ENCODE data around the gene PYGB.

GRCh38 chr20:25225642-25226432, 22.0 kb upstream of the PYGB start:
- TF ChIP-seq, protein P1, sequence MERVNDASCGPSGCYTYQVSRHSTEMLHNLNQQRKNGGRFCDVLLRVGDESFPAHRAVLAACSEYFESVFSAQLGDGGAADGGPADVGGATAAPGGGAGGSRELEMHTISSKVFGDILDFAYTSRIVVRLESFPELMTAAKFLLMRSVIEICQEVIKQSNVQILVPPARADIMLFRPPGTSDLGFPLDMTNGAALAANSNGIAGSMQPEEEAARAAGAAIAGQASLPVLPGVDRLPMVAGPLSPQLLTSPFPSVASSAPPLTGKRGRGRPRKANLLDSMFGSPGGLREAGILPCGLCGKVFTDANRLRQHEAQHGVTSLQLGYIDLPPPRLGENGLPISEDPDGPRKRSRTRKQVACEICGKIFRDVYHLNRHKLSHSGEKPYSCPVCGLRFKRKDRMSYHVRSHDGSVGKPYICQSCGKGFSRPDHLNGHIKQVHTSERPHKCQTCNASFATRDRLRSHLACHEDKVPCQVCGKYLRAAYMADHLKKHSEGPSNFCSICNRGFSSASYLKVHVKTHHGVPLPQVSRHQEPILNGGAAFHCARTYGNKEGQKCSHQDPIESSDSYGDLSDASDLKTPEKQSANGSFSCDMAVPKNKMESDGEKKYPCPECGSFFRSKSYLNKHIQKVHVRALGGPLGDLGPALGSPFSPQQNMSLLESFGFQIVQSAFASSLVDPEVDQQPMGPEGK (CRISPR knock-in tag; IDR thresholded peaks at IDR 0.05; ENCODE audit: borderline replicate concordance): no peak
- TF ChIP-seq SNAI2 (CRISPR knock-in tag; IDR thresholded peaks at IDR 0.05) (no peak), TSHZ2 (CRISPR knock-in tag; IDR thresholded peaks at IDR 0.05) (no peak), BACH2 (CRISPR knock-in tag; IDR thresholded peaks at IDR 0.05; ENCODE audit: borderline replicate concordance) (no peak), CSDC2 (CRISPR knock-in tag; IDR thresholded peaks at IDR 0.05) (no peak), OSR1 (CRISPR knock-in tag; IDR thresholded peaks at IDR 0.05) (no peak), ZFP30 (CRISPR knock-in tag; IDR thresholded peaks at IDR 0.05) (no peak), RARB (CRISPR knock-in tag; IDR thresholded peaks at IDR 0.05) (no peak), CREB5 (CRISPR knock-in tag; IDR thresholded peaks at IDR 0.05; ENCODE audit: low read depth) (no peak), ARNTL (CRISPR knock-in tag; IDR thresholded peaks at IDR 0.05; ENCODE audit: borderline replicate concordance, low read depth) (no peak), ZNF8 (CRISPR knock-in tag; IDR thresholded peaks at IDR 0.05) (no peak), TOX (CRISPR knock-in tag; IDR thresholded peaks at IDR 0.05; ENCODE audit: borderline replicate concordance) (no peak)
- TF ChIP-seq, protein P2, sequence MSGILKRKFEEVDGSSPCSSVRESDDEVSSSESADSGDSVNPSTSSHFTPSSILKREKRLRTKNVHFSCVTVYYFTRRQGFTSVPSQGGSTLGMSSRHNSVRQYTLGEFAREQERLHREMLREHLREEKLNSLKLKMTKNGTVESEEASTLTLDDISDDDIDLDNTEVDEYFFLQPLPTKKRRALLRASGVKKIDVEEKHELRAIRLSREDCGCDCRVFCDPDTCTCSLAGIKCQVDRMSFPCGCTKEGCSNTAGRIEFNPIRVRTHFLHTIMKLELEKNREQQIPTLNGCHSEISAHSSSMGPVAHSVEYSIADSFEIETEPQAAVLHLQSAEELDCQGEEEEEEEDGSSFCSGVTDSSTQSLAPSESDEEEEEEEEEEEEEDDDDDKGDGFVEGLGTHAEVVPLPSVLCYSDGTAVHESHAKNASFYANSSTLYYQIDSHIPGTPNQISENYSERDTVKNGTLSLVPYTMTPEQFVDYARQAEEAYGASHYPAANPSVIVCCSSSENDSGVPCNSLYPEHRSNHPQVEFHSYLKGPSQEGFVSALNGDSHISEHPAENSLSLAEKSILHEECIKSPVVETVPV (CRISPR knock-in tag; IDR thresholded peaks at IDR 0.05): no peak
- TF ChIP-seq, protein P3, sequence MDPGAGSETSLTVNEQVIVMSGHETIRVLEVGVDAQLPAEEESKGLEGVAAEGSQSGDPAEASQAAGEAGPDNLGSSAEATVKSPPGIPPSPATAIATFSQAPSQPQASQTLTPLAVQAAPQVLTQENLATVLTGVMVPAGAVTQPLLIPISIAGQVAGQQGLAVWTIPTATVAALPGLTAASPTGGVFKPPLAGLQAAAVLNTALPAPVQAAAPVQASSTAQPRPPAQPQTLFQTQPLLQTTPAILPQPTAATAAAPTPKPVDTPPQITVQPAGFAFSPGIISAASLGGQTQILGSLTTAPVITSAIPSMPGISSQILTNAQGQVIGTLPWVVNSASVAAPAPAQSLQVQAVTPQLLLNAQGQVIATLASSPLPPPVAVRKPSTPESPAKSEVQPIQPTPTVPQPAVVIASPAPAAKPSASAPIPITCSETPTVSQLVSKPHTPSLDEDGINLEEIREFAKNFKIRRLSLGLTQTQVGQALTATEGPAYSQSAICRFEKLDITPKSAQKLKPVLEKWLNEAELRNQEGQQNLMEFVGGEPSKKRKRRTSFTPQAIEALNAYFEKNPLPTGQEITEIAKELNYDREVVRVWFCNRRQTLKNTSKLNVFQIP (CRISPR knock-in tag; IDR thresholded peaks at IDR 0.05; ENCODE audit: borderline replicate concordance, low read depth): no peak
